ENCODE measurements around the gene SEPTIN2.
A peak's percentile ranks its signal among the peaks of the same experiment; 100 is the strongest.
"Not testable (repeated sequence)": the region's sequence is repeated elsewhere in the genome, so short reads cannot be mapped to it uniquely, and the experiment has no call there.

SEPTIN2 gene

DNA sequence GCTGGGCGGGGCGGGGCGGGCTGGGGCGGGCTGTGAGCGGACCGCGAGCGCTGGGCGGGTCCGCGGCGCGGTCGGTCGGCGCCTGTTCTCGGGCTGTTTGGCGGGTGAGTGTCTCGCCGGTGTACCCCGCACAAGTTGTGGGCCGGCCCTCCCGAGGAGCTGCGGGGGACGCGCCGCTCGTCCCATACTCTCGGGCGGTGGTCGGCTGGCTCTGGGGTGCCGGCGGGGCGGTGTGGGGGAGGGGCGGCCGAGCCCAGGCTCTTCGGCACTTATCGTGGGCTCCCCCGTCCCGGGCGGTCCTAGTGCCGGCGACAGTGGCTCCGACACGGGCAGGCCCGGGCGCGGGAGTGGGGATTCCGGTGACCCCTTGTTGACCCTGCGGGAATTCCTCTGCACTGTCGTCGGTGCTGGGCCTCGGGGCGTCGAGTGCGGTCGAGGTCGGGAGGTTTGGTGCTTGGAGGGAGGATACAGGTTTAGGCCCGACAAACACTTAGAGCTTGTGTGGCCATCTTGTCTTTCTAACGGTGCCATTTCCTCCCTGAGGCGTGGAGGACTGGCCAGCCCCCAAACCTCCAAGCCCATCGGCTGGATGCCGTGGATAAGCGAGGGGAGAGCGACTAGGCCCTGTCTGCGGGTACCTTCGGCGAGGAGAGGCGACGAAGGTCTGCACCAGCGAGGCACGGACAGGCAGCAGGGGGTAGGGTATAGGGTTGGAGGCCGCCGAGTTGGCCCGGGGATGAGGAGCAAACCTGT, at the start of gene SEPTIN2:
TSS of gene SEPTIN2 (plus strand) at position 47 of the 753 bp plus-strand sequence. CDS start 8,308 bp downstream, outside the sequence.
- DNase-seq: peak; percentile 80 to 85

DNA sequence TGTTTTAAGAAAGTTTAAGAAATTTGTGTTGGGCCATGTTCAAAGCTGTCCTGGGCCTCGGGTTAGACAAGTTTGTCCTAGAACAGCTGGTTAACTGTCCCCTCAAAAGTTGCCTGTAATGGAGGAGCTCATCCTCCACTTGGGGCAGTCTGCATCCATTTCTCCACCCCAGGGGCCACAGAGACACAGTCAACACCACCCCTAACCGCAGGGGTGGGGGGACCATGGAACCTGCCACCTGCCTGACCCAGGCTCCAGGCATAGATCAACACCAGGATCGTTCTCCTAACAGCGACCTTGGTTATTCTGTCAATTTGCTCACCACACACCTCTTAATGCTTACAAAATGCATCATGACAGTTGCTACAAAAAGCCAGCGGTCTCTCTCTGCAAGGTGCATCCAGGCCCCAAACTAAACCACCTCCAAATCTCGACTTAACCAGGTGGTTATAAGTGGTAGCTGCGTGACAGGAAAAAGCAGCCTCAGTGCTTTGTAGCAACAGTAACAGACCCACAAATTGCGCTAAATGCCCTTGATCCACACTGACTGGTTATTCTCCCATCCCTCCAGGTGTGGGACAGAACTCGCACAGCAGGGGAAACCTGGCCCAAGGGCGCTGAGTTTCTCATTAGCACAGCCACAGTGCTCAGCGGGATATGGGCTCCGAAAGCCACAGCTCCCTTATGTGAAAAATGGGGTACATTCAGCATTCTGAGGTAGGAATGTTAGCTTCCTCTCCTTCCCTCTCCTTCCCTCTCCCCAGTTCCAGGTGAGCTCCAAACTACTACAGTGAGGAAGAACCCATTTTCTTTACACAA, 48.3 kb upstream of the SEPTIN2 start:
- no peak for DNase-seq

DNA sequence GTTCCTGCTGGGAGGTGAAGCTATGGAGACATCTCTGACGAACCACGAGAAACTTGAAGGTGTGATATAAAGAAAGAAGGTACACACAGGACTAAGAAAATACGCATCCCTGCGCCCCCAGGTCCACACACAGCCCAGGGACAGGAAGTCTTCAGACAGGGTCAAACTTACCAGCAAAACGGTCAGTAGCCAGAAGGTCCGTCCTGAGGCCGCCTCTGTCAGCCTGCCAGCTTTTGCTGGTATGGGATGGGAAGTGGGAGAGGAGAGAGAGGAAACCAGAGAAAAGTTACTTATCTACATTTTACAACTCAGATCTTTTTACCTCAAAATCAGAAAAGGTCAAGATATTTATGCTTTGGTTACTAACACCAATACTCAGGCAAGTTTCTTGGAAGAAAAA, 47.4 kb upstream of the SEPTIN2 start:
- no peak for DNase-seq

DNA sequence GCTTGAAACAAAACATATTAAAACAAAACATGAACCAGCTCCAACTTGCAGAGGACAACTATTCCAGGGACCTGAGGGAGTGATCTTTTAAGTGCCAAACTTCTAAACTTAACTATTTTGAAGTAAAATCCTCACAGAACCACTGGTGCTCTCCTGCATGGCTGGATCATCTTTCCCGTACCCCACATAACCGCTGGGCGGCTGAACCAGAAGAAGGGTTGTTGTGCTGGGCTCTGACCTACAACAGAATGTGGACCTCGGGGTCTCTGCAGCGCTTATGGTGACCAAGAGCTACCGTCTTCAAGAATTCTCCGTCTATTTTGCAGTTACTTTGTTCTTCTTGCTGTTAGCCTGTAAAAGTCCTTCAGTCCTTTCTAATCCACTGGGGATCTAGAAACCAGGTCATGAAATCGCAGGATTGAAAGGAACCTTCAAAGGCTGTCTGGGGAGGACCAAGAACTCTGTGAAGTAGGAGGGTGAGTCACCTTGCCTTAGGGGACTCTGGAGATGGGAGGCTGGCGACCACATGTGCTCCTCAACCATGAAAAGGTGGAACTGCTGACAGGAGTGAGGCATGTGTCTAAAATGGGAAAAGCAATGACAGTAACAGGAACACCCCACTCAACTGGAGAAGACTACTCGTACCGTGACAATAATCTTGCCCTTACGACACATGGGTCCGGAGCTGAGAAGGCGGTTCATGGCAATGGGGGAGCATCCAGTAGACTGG, 46.8 kb upstream of the SEPTIN2 start:
- DNase-seq: no peak

DNA sequence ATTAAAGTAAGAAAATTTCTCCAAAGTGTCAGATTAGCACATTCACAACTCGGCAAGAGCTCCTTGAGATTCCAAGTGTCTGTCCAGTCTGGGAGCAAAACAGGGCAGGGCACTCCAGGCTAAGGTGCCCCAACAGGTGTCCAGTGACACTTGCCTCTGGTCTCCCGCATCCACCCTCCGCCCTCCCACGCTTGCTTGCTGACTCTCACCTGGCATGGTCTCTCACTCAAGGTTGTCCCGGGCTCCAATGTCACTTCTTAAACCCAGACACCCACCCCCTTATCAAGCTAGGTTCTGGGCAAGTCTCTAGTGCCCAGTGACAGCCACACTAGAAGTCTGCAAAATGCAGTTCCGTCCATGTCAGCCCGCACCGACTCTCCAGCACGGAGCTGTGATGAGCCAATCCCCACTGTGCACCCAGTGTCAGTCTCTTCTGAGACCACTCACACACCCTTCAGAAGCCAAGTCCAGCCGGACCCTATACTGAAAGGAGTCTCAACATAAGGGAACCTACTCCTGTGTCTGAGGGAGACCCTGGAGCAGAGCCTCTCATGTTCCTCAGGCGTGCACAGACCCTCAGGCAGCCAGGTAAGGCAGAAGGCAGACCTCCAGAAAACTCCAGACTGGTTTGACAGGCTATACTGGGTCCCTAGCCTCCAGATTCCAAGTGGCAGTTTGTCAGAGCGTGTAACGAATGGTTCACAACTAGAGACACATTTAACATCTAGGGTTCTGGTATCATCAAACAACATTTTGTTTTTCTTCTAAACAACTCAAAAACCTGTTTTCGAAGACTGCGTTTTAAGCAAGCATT, 45.8 kb upstream of the SEPTIN2 start:
- DNase-seq: no peak

DNA sequence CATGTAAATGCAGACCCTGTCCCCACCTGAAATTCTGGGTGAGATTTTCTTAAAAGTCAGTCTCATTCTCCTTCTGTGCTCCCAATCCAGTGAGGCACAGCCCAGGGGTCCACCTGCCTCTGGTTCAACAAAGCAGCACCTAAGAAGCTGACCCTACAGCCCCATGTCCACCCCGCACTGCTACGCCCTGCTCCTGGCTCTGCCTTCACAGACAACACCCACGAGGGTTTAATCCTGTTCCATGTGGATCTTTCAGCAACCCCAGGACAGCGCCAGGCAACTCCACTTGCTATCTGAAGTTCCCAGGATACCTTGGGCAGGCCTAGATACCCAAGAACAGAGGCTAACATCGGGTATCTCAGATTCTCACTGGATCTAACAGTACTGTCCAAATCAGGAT, 45.2 kb upstream of the SEPTIN2 start:
- no peak for DNase-seq

DNA sequence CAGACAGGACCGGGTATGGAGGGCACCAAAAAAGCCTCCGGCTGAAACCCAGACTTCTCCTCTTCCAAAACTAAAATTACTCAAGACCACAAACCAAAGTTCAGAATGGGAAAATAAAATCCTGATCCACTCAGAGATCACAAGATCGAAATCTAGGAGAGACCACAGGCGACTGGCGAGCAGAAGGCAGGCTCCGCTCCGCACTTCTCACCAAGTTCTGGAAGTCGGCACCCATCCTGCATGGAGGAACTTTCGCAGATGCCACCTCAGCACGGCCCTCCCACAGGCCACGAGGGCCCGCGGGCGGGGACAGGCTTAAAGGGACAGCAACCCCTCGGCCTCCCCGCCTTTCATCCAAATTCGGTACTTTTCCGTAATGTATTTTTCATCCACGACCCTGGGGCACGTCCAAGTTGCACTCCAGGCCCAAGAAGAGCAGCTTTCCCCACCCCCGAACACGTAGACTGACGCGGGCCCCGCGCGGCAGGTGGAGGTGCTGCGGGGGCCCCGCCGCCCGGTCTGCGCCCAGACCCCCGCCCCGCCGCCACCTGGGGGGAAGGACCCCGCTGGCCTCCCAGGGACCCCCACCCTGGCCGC, 43.9 kb upstream of the SEPTIN2 start:
- DNase-seq: peak; percentile 45 to 53

DNA sequence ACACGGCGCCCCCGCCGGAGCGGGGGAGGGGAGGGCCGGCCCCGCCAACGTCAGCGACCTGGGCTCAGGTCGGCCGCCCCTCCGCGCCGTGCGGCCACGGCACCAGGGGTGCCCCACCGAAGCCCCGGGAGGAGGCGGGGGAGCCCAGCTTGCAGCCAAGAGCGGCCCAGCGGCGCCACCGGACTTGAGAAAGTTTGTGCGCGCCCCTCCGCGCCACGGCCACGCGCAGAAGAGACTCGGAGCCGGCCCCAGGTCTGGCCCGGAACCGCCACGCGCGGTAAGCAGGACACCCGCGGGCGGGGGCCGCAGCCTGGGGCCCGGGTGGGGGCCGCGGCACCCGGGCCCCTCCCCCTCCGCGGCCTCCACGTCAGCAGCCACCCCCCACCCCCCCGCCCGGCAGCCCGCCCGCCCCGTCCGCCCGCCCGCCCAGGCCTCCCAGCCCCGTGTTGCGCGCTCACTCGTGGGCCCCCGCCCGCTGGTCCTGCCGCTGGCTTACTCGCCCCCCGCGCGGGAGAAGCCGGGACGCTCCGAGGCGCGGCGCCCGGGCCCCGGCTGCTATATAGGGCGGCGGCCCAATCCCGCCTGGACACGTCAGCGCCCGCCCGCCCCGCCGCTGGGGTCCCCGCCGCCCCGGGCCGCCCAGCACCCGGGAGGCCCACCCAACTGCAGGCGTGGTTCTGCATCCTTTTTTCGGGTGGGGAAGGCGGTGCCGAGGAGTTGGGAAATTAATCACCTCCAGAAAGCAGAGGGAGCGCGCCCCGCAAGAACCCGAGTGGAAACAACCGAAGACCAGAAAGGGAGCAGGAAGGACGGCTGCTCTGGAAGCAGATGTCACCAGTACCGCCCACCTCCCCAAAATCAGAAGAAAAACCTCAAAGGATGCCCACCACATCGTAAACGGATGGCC, 43.2 kb upstream of the SEPTIN2 start:
- DNase-seq: peak; percentile 34 to 64

DNA sequence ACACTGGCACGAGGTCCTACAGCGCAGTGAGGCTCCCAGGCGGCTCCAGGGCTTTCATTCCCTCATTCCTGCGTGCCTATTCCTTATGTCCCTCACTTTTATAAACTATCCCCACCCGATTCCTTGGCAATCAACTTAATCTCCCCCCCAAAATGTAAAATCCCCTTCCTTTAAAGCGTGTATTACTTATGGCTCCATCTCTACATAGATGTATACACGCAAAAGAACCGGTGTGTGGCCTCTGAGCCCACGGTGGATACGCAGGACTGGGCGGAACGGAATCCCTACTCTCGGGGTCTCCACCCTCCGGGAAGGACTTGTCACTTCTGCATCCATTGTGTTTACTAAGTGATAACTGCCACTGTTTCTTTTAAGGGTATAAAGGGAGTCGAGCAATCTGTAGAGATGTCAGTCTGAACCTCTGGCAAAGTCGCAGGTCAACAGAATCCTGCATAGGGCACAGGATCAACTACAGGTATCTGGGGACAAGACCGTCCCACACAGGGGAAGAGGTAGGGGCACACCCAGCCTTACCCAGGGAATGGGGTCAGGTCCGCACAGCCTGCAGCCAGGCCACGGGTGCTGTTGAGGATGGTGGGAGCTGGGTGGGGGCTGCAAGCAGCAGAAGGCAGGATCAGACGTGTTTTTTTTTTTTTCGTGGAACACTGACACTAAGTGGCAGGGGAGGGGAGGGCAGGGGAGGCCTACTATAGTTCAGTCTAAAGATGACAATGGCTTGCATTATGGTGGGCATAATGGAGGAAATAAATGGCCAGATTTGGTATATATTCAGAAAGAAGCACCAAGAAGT, 42.3 kb upstream of the SEPTIN2 start:
- DNase-seq: no peak

DNA sequence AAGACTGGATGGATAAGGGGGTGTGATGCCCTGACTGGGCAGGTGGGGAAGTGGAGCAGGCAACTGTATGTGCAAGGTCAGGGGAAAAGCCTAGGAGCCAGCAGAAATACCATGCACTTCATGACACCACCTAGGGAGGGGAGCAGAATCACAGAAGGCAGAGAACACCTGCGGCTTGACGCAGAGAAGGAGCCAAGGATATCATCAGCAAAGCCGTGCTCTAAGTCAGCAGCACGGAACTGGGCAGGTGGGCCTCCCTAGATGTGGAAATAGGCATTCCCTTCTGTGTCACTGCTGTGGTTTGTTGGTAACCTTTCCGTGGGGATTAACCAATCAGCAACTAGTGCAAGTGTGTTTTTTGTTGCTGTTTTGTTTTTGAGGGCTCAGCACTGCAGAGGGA, 41.6 kb upstream of the SEPTIN2 start:
- no peak for DNase-seq

DNA sequence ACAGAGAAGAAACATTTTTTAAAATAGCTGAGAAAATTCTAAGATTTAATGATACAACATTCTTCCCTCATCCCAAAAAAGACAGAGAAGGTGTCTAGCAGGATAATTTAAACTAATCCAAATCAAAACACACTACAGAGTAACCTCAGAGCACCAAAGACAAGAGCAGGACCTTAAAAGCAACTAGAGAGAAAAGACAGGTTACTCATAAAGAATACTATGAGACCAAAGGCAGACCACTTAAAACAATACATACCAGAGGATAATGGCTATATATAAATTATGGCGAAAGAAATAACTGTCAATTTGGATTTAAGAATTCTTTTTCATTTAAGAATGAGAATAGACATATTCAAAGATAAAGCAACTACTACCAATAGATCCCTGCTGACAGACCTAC, 40.2 kb upstream of the SEPTIN2 start:
- no peak for DNase-seq

DNA sequence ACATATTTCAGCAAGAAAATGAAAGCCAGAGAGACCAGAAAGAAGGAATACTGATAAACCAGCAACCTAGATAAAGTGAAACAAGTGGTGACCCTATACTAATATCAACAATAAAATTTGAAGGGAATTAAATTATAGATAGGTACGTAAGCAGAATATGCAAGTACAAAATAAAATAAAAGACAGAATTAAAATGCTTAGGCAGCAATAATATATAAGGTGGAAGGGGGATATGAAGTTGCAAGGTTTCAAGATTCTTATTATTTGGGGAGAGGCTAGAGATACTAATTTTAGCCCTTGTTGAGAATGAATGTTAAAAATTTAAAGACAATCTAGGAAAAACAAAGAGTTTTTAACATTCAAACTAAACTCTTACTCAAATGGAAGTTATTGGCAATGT, 39.8 kb upstream of the SEPTIN2 start:
- no peak for DNase-seq

DNA sequence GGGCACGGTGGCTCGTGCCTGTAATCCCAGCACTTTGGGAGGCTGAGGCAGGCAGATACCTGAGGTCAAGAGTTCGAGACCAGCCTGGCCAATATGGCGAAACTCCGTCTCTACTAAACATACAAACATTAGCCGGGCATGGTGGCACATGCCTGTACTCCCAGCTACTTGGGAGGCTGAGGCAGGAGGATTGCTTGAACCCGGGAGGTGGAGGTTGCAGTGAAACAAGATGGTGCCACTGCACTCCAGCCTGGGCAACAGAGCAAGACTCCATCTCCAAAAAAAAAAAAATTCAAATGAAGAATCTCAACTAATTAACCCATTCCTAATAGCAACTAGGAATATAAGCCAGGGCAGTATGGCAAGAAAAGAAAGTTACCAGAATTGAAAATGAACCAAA, 37.4 kb upstream of the SEPTIN2 start:
- not testable (repeated sequence) for DNase-seq

DNA sequence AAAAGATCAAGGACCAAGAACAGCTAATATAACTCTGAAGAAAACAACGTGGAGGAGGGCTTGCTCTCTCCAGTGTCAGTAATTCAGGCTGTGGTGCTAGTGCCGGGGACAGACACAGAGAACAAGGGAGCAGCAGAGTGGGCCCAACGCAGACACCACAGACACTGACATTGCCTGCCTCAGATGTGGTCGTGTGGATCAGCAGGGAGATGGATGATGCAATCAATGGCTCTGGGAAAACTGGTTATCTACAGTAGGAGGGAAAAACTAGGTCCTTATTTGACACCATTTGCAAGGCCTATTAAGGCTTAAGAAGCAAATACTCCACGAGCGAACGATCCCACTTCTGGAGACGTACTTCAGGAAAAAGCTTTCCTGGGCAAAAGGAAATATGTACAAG, 36.3 kb upstream of the SEPTIN2 start:
- no peak for DNase-seq

DNA sequence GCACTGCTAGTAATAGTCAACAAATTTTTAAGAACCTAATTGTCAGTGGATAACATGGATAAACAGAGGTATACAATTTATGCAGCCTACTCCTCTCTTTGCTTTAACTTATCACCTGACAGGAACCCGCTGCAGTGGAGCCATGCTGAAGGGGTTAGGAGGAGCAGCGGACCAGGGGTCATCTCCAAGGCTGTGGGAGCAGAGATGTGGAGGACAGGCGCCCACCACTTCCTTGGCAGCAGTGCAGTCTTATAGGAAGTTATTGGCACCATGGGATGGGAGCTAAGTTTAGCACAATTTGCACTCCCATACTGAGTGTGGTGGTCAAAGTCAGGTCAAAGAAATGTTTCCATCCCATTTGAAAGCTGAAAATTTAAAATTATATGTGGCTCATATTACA, 35.9 kb upstream of the SEPTIN2 start:
- no peak for DNase-seq

DNA sequence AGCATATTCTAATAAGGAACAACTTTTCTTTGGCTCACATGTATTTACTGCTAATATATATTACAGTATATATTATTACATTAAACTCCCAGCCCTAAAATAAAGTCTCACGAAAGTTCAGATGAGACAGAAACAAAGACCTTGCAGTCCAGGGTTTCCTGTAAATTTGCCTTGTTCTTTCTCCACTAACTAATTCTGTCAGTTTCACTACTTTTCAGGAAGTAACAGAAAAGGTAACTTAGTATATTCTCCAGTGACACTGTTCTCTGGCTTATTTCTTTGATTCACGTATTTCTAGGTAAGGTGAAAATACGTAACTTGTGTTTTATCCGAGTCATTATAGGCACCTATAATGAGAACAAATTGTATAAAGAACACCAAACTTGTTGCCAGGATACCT, 35.4 kb upstream of the SEPTIN2 start:
- DNase-seq: no peak

DNA sequence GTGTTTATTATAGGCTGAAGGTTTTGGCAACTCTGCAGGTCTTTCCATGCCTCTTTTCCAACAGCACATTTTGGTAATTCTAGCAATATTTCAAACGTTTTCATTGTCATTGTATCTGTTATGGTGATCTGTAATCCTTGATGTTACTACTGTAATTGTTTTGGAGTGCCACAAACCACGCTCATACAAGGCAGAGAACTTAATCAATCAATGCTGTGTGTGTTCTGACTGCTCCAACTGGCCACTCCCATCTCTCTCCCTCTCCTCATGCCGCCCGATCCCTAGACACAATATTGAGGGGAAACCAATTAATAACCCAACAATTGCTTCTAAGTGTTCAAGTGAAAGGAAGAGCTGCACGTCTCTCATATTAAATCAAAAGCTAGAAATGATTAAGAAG, 33.2 kb upstream of the SEPTIN2 start:
- no peak for DNase-seq

DNA sequence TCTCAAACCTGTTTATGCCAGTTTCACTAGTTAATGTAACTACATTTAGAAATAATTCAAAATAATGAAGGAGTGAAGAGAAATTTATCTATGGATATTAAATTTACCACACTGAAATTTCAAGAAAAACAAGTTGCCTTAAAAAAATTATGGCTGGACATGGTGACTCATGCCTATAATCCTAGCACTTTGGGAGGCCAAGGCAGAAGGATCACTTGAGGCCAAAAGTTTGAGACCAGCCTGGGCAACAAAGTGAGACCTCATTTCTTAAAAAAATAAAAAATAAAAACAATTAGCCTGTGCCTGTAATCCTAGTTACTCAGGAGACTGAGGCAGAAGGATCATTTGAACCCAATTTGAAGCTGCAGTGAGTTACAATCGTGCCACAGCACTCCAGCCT, 30.1 kb upstream of the SEPTIN2 start:
- no peak for DNase-seq

DNA sequence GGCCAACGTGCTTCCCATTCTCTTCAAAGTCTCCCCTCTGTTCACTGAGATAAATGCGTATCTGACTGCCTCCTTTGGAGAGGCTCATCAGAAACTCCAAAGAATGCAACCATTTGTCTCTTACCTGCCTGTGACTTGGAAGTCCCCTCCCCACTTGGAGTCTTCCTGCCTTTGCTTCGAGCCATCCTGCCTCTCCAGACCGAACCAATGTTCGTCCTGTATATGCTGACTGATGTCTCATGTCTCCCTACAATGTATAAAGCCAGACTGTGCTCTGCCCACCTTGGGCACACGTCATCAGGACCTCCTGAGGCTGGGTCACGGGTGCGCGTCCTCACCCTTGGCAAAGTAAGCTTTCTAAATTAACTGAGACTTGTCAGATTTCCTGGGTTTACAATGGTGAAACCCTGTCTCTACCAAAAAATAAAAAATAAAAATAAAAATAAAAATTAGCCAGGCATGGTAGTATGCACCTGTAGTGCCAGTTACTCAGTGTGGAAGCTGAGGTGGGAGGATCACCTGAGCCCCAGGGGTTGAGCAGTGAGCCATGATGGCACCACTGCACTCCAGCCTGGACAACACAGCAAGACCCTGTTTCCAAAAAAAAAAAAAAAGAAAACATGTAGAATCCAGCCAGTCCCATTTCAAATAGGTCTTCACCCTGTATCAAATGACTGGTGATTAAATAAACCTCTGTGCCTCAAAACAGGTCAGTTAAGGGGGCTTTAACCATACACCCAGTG, 29.2 kb upstream of the SEPTIN2 start:
- DNase-seq: no peak

Measured in CD4-positive, alpha-beta T cell treated with Interferon alpha-2 for 1 hour (primary cell).